ENCODE results near the gene PCDHA11.

Gene PCDHA11

DNA sequence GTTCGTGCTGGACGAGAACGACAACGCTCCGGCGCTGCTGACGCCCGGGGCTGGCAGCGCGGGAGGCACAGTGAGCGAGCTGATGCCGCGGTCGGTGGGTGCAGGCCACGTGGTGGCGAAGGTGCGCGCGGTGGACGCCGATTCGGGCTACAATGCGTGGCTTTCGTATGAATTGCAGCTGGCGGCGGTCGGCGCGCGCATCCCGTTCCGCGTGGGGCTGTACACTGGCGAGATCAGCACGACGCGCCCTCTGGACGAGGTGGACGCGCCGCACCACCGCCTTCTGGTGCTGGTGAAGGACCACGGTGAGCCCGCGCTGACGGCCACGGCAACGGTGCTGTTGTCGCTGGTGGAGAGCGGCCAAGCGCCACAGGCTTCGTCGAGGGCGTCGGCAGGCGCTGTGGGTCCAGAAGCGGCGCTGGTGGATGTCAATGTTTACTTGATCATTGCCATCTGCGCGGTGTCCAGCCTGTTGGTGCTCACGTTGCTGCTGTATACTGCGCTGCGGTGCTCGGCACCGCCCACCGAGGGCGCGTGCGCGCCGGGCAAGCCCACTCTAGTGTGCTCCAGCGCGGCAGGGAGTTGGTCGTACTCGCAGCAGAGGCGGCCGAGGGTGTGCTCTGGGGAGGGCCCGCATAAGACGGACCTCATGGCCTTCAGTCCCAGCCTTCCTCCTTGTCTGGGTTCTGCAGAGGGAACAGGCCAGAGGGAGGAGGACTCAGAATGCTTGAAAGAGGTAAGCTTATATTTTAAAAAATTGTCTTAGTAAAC, 15.4 kb downstream of the PCDHA11 start:
- ATAC-seq, result no peak
- no peak for TF ChIP-seq BACH2 (CRISPR knock-in tag; IDR thresholded peaks at IDR 0.05; ENCODE audit: borderline replicate concordance)
- TF ChIP-seq CSDC2 (CRISPR knock-in tag; IDR thresholded peaks at IDR 0.05), result no peak
- TF ChIP-seq ZNF8 (CRISPR knock-in tag; IDR thresholded peaks at IDR 0.05), result no peak
- TF ChIP-seq, protein P1, sequence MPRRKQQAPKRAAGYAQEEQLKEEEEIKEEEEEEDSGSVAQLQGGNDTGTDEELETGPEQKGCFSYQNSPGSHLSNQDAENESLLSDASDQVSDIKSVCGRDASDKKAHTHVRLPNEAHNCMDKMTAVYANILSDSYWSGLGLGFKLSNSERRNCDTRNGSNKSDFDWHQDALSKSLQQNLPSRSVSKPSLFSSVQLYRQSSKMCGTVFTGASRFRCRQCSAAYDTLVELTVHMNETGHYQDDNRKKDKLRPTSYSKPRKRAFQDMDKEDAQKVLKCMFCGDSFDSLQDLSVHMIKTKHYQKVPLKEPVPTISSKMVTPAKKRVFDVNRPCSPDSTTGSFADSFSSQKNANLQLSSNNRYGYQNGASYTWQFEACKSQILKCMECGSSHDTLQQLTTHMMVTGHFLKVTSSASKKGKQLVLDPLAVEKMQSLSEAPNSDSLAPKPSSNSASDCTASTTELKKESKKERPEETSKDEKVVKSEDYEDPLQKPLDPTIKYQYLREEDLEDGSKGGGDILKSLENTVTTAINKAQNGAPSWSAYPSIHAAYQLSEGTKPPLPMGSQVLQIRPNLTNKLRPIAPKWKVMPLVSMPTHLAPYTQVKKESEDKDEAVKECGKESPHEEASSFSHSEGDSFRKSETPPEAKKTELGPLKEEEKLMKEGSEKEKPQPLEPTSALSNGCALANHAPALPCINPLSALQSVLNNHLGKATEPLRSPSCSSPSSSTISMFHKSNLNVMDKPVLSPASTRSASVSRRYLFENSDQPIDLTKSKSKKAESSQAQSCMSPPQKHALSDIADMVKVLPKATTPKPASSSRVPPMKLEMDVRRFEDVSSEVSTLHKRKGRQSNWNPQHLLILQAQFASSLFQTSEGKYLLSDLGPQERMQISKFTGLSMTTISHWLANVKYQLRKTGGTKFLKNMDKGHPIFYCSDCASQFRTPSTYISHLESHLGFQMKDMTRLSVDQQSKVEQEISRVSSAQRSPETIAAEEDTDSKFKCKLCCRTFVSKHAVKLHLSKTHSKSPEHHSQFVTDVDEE (CRISPR knock-in tag; IDR thresholded peaks at IDR 0.05), result no peak
- no peak for TF ChIP-seq ZNF70 (CRISPR knock-in tag; IDR thresholded peaks at IDR 0.05)
- no peak for TF ChIP-seq OSR1 (CRISPR knock-in tag; IDR thresholded peaks at IDR 0.05)
- TF ChIP-seq TOX (CRISPR knock-in tag; IDR thresholded peaks at IDR 0.05; ENCODE audit: borderline replicate concordance), result no peak
- no peak for TF ChIP-seq ZNF565 (CRISPR knock-in tag; conservative IDR thresholded peaks at IDR 0.05; ENCODE audit: low read depth)
- no peak for TF ChIP-seq TCF4 (CRISPR knock-in tag; IDR thresholded peaks at IDR 0.05; ENCODE audit: borderline replicate concordance)
- no peak for TF ChIP-seq ARNTL (CRISPR knock-in tag; IDR thresholded peaks at IDR 0.05; ENCODE audit: borderline replicate concordance, low read depth)

DNA sequence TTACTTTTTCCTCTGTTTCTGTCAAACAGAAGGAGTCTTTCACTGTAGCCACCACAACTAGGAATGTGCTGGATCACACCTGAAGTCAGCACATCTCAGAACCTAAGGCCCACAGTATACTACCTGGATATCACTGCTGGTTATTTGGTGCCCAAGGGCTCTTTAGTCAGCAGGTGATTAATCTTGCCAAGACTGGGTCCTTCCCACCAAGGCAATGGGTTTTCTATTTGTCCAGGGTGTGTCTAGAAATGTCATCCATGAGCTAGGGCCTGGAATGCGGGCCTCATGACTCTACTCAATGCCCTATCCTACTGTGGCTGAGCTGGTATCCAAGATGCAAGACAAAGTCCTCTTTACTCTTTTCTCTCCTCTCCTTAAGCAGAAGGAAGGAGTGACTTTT, 47.6 kb downstream of the PCDHA11 start:
- TF ChIP-seq ZFP3 (CRISPR knock-in tag; IDR thresholded peaks at IDR 0.05) (no peak), ISL1 (CRISPR knock-in tag; IDR thresholded peaks at IDR 0.05) (no peak), ESRRG (CRISPR knock-in tag; IDR thresholded peaks at IDR 0.05) (no peak), ZNF8 (CRISPR knock-in tag; IDR thresholded peaks at IDR 0.05) (no peak), ZFP30 (CRISPR knock-in tag; IDR thresholded peaks at IDR 0.05) (no peak), ARNTL (CRISPR knock-in tag; IDR thresholded peaks at IDR 0.05; ENCODE audit: borderline replicate concordance, low read depth) (no peak), ZC3H10 (CRISPR knock-in tag; IDR thresholded peaks at IDR 0.05) (no peak), RARB (CRISPR knock-in tag; IDR thresholded peaks at IDR 0.05) (no peak), TCF4 (CRISPR knock-in tag; IDR thresholded peaks at IDR 0.05; ENCODE audit: borderline replicate concordance) (no peak), ZNF565 (CRISPR knock-in tag; conservative IDR thresholded peaks at IDR 0.05; ENCODE audit: low read depth) (no peak), GLIS3 (CRISPR knock-in tag; IDR thresholded peaks at IDR 0.05) (no peak), PPARA (CRISPR knock-in tag; IDR thresholded peaks at IDR 0.05; ENCODE audit: borderline replicate concordance) (no peak), SNAI2 (CRISPR knock-in tag; IDR thresholded peaks at IDR 0.05) (no peak)
- TF ChIP-seq, protein P2, sequence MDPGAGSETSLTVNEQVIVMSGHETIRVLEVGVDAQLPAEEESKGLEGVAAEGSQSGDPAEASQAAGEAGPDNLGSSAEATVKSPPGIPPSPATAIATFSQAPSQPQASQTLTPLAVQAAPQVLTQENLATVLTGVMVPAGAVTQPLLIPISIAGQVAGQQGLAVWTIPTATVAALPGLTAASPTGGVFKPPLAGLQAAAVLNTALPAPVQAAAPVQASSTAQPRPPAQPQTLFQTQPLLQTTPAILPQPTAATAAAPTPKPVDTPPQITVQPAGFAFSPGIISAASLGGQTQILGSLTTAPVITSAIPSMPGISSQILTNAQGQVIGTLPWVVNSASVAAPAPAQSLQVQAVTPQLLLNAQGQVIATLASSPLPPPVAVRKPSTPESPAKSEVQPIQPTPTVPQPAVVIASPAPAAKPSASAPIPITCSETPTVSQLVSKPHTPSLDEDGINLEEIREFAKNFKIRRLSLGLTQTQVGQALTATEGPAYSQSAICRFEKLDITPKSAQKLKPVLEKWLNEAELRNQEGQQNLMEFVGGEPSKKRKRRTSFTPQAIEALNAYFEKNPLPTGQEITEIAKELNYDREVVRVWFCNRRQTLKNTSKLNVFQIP (CRISPR knock-in tag; IDR thresholded peaks at IDR 0.05; ENCODE audit: borderline replicate concordance, low read depth), result no peak
- TF ChIP-seq, protein P1 (CRISPR knock-in tag; IDR thresholded peaks at IDR 0.05), result no peak
- TF ChIP-seq, protein P3, sequence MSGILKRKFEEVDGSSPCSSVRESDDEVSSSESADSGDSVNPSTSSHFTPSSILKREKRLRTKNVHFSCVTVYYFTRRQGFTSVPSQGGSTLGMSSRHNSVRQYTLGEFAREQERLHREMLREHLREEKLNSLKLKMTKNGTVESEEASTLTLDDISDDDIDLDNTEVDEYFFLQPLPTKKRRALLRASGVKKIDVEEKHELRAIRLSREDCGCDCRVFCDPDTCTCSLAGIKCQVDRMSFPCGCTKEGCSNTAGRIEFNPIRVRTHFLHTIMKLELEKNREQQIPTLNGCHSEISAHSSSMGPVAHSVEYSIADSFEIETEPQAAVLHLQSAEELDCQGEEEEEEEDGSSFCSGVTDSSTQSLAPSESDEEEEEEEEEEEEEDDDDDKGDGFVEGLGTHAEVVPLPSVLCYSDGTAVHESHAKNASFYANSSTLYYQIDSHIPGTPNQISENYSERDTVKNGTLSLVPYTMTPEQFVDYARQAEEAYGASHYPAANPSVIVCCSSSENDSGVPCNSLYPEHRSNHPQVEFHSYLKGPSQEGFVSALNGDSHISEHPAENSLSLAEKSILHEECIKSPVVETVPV (CRISPR knock-in tag; IDR thresholded peaks at IDR 0.05), result no peak
- TF ChIP-seq, protein P4, sequence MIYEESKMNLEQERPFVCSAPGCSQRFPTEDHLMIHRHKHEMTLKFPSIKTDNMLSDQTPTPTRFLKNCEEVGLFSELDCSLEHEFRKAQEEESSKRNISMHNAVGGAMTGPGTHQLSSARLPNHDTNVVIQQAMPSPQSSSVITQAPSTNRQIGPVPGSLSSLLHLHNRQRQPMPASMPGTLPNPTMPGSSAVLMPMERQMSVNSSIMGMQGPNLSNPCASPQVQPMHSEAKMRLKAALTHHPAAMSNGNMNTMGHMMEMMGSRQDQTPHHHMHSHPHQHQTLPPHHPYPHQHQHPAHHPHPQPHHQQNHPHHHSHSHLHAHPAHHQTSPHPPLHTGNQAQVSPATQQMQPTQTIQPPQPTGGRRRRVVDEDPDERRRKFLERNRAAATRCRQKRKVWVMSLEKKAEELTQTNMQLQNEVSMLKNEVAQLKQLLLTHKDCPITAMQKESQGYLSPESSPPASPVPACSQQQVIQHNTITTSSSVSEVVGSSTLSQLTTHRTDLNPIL (CRISPR knock-in tag; IDR thresholded peaks at IDR 0.05; ENCODE audit: low read depth), result no peak
- no peak for ATAC-seq
